HG03442 (cell line): ENCODE measurements around the gene KCNJ6.

Experiments
- ATAC-seq: cut with Tn5 transposase; IDR thresholded peaks from one replicate; pipeline ENCODE4 v1.9.1; 2021; ENCODE audit warnings: mild to moderate bottlenecking, moderate library complexity; ENCODE audit not compliant: unreplicated experiment

KCNJ6 gene

GRCh38 chr21:37905291-37905690, 11.0 kb downstream of the KCNJ6 start:
- ATAC-seq, result no peak

GRCh38 chr21:37904856-37905255, 11.4 kb downstream of the KCNJ6 start:
- ATAC-seq, result no peak

- ATAC-seq, result no peak
These were observed 12.9 kb downstream of the KCNJ6 start for GRCh38 chr21:37903396-37903795.

GRCh38 chr21:37899146-37899545, 17.1 kb downstream of the KCNJ6 start:
- no peak for ATAC-seq

- ATAC-seq, result no peak
These were observed 19.5 kb downstream of the KCNJ6 start for GRCh38 chr21:37896788-37897187.

GRCh38 chr21:37891972-37892371, 24.3 kb downstream of the KCNJ6 start:
- no peak for ATAC-seq

GRCh38 chr21:37888659-37889058, 27.6 kb downstream of the KCNJ6 start:
- ATAC-seq, result no peak

- ATAC-seq, result no peak
These were observed 29.4 kb downstream of the KCNJ6 start for GRCh38 chr21:37886726-37887299.

- ATAC-seq, result no peak
These were observed 30.1 kb downstream of the KCNJ6 start for GRCh38 chr21:37886120-37886519.

GRCh38 chr21:37878946-37879660, 37.2 kb downstream of the KCNJ6 start:
- ATAC-seq, result no peak

GRCh38 chr21:37877888-37878684, 38.2 kb downstream of the KCNJ6 start:
- no peak for ATAC-seq

GRCh38 chr21:37877171-37877570, 39.1 kb downstream of the KCNJ6 start:
- ATAC-seq, result no peak

GRCh38 chr21:37876561-37876960, 39.7 kb downstream of the KCNJ6 start:
- ATAC-seq, result no peak

GRCh38 chr21:37874904-37875780, 41.1 kb downstream of the KCNJ6 start:
- ATAC-seq, result no peak

GRCh38 chr21:37874481-37874880, 41.8 kb downstream of the KCNJ6 start:
- no peak for ATAC-seq

- no peak for ATAC-seq
These were observed 42.6 kb downstream of the KCNJ6 start for GRCh38 chr21:37873655-37874054.

- ATAC-seq, result no peak
These were observed 45.0 kb downstream of the KCNJ6 start for GRCh38 chr21:37871121-37871862.

GRCh38 chr21:37870221-37870620, 46.0 kb downstream of the KCNJ6 start:
- no peak for ATAC-seq

- no peak for ATAC-seq
These were observed 46.6 kb downstream of the KCNJ6 start for GRCh38 chr21:37869661-37870060.
